ENCODE data around the gene INTS11.
"Not testable (repeated sequence)": the region's sequence is repeated elsewhere in the genome, so short reads cannot be mapped to it uniquely, and the experiment has no call there.

The INTS11 gene

DNA sequence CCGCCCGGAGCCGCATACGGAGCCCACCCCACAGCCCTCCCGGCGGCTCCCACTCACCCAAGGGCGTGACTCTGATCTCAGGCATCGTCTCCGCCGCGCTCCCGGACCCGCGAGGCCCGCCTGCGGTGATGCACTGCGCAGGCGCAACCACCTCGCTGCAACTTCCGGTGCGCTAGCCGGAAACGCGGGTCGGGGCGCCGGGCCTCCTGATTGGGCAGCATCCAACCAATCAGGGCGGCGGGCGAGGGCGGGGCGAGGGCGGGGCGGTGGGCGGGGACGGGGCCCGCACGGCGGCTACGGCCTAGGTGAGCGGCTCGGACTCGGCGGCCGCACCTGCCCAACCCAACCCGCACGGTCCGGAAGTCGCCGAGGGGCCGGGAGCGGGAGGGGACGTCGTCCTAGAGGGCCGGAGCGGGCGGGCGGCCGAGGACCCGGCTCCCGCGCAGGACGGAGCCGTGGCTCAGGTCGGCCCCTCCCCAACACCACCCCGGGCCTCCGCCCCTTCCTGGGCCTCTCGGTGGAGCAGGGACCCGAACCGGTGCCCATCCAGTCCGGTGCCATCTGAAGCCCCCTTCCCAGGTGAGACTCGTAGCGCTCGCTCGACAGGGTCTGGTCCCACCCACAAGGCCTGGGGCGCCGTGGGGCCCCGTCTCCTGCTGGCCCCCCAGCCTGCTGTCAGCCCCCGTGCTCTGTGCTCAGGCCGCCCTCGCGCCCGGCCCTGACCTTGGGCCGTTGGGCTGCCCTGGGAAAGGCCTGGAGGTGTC is at the start of gene INTS11, which contains the start of gene CPTP:
Gene INTS11 (minus strand): TSS at position 137 of the 764 bp plus-strand sequence. CDS start 52 bp downstream, at position 85.
Gene CPTP (plus strand): TSS at position 279 of the 764 bp plus-strand sequence. CDS start 2,109 bp downstream, outside the sequence.
- peak; percentile 97 for DNase-seq

GRCh38 chr1:1373815-1374588 is 49.5 kb upstream of the INTS11 start:
- no peak for DNase-seq

- DNase-seq, result no peak
These were observed 48.8 kb upstream of the INTS11 start for GRCh38 chr1:1373051-1373814.

- DNase-seq, result peak; percentile 85
These were observed 47.6 kb upstream of the INTS11 start for GRCh38 chr1:1371746-1372711.

DNA sequence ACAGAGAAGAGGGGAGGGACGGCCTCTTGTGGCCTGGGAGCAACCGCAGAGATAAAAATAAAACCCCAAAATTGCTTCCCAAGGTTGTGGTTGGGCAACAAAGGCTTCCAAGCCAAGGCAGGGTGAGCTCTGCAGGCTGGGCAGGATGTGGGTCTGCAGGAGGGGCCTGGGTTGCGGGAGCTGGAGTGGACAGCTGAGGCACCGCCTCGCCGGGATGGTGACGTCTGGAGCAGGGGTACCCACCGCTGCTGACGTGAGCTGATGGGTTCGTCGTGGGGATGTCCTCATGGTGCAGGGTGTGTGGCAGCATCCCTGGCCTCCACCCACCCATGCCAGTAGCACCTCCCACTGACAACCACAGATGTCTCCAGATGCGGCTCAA is 46.9 kb upstream of the INTS11 start:
- no peak for DNase-seq

DNA sequence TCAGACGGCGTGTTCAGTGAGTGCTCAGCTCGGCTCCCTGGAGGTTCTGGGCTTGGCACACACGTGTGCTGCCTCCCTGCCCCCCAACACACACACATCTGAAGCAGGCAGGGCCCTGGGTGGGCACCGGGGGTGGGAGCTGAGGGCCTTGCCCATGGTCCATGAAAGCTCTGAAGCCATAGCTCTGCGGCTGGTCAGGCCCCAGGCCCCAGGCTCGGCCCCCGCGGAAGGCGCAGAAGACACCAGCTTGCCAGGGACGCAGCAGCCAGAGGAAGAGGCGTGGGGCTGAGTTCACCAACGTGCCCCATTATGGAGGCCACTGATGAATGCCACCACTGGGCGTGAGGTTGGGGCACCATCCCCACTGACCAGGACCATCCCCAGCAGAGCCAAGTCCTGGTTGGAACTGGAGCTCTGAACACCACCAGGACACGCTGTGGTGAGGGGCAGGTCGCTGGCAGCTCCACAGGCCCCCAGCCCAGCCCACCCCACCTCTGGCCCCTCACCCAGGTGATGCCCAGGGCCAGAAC is 46.4 kb upstream of the INTS11 start:
- DNase-seq, result no peak

DNA sequence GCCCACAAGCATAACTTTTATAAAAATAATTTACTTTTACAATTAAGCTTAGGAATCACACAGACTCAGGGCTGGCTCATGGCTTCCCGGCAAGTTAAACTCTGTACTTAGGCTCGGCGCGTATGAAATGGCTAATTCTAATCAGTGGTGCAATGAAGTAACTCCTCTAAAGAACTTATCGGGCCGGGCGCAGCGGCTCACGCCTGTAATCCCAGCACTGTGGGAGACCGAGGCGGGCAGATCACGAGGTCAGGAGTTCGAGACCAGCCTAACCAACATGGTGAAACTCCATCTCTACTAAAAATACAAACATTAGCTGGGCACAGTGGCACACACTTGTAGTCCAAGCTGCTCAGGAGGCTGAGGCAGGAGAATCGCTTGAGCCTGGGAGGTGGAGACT is 45.6 kb upstream of the INTS11 start:
- DNase-seq, result not testable (repeated sequence)

- no peak for DNase-seq
These were observed 42.9 kb upstream of the INTS11 start for GRCh38 chr1:1367315-1367714.

- no peak for DNase-seq
These were observed 42.2 kb upstream of the INTS11 start for GRCh38 chr1:1366699-1367066.

DNA sequence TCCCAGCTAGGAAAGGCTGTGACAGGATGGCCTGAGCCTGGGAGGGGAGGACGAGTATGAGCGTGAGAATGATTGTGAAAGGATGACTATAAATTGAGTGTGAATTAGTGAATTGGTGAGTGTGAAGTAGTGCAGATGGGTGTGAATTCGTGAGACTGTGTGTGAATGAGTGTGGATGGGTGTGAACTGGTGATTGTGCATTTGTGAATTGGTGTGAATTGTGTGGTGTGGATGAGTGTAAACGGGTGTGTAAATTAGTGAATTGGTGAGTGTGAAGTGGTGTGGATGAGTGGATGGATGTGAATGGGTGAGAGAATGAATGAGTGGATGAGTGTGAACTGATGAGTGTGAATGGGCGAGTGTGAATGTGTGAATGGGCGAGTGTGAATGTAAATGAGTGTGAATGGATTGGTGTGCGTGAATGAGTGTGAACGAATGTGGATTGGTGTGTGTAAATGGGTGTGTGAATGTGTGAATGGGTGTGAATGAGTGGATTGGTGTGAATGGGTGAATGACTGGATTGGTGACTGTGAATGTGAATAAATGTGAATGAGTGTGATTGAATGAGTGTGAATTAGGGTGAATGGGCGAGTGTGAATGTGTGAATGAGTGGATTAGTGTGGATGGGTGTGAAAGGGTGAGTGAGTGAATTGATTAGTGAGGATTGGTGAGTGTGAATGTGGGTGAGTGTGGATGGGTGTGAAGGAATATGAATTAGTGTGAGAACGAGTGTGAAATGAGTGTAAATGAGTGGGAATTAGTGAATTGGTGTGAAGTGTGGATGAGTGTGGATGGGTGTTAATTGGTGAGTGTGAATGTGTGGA is 41.6 kb upstream of the INTS11 start:
- no peak for DNase-seq

DNA sequence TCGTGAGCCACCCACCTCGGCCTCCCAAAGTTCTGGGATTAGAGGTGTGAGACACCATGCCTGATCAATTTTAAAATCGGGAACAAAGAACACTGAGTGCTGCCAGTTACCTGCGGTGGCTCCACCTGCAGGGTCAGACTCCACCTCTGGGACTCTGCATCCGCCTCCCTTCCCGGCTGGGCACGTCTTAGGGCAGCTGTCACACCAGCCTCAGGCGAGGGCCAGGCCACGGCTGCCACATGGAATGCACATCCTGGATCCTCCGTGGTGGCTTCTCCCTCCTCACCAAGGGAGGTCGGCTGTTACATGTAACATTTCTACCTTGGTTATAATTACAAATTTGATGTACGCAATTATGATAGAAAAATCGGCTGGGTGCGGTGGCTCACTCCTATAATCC is 39.8 kb upstream of the INTS11 start:
- DNase-seq, result no peak

GRCh38 chr1:1361982-1362423 is 37.5 kb upstream of the INTS11 start:
- DNase-seq, result peak; percentile 77

GRCh38 chr1:1361233-1361981 is 36.9 kb upstream of the INTS11 start:
- no peak for DNase-seq

DNA sequence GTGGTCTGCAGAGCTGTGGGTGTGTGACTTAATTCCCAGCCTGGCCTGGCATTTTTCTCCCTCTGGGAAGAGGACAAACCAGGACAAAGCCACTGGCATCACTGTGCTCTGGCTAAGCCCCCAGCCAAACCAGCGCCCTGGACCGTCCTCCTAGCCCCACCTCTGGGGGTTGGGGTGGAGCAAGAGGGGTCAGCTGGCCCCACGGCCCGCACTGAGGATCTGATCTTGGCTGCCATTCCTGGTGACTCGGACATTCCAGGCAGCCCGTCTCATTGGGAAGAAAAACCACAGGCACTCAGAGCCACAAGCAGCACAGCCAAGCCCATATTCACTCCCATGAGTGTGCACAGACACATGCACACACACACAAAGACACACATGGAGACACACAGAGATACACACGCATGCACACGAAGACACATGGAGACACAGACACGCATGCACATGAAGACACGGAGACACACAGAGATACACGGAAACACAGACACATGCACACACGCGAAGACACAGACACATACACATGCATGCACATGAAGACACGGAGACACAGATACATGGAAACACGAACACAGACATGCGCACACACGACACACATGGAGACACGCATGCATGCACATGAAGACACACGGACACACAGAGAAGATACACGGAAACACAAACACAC is 36.2 kb upstream of the INTS11 start:
- peak; percentile 75 for DNase-seq

GRCh38 chr1:1359664-1360468 is 35.4 kb upstream of the INTS11 start:
- peak; percentile 85 for DNase-seq

- DNase-seq, result no peak
These were observed 34.8 kb upstream of the INTS11 start for GRCh38 chr1:1359308-1359663.

DNA sequence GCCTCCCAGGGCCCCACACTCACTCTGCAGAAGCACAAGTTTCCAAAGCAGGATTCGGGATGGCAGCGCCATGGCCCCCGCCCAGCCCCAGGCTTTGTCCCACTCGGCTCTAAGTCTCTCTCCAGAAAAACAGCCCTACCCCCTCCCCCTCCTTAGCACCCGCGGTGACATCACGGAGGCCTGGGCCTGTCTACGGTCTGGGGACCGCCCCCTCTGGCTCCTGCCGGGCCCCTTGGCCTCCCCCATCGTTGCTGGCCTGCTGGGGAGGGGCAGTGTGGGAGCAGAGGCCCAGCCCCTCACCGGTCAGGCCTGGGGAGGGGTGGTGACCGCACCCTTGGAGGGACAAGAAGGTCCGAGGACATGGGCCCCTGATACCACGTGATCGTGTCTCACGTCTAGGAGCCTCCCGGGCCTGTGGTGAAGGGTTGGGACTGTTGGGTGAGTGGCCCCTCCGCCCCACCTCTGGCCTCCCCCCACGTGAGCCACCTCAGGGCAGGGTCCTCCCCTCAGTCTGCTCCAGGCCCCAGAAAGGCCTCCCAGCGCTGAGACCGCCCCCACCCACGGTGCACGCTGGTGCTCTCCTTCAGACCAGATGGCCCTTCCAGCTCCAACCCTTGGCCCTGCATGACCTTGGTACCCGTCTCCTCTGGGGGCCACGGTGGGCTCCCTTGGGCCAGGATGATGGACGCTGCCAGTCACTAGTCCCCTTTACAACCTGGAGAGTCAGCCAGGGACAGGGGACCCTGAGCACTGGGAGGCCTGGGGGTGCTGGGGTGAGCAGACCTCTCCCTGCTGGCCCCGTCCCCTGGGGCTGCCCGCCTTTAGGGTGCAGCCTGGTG is 34.2 kb upstream of the INTS11 start, which contains the start of gene MXRA8:
Gene MXRA8 (minus strand): TSS at position 123 of the 839 bp plus-strand sequence. CDS start 51 bp downstream, at position 72.
- peak; percentile 92 for DNase-seq

Measured in right forelimb (tissue), 1 donor.